Superior temporal gyrus (tissue), 1 donor: ENCODE measurements around the gene SART3.
"Not testable (repeated sequence)": the region's sequence is repeated elsewhere in the genome, so short reads cannot be mapped to it uniquely, and the experiment has no call there.

Source experiments
- DNase-seq: peaks from one replicate; pipeline ENCODE4 v3.0.0-alpha.2; 2016; ENCODE audit errors: extremely low spot score

The SART3 gene

GRCh38 chr12:108581311-108582227 is 20.6 kb upstream of the SART3 start:
- DNase-seq: no peak

- DNase-seq: no peak
These were observed 19.6 kb upstream of the SART3 start for GRCh38 chr12:108580531-108580930.

GRCh38 chr12:108578813-108579212 is 17.8 kb upstream of the SART3 start:
- no peak for DNase-seq

GRCh38 chr12:108578264-108578663 is 17.3 kb upstream of the SART3 start:
- DNase-seq: no peak

- DNase-seq: no peak
These were observed 16.5 kb upstream of the SART3 start for GRCh38 chr12:108577458-108577857.

- DNase-seq: no peak
These were observed 15.8 kb upstream of the SART3 start for GRCh38 chr12:108576660-108577234.

- no peak for DNase-seq
These were observed 14.4 kb upstream of the SART3 start for GRCh38 chr12:108575199-108575912.

GRCh38 chr12:108574276-108574675 is 13.3 kb upstream of the SART3 start:
- DNase-seq: not testable (repeated sequence)

- no peak for DNase-seq
These were observed 12.3 kb upstream of the SART3 start for GRCh38 chr12:108573317-108573716.

- DNase-seq: no peak
These were observed 11.3 kb upstream of the SART3 start for GRCh38 chr12:108572166-108572790.

GRCh38 chr12:108571609-108572165 is 10.7 kb upstream of the SART3 start:
- DNase-seq: no peak

- peak; percentile 69 for DNase-seq
These were observed 10.0 kb upstream of the SART3 start for GRCh38 chr12:108570743-108571608.

GRCh38 chr12:108568338-108569154 is 7.6 kb upstream of the SART3 start:
- DNase-seq: no peak

GRCh38 chr12:108567406-108568337 is 6.7 kb upstream of the SART3 start:
- DNase-seq: no peak

- no peak for DNase-seq
These were observed 5.5 kb upstream of the SART3 start for GRCh38 chr12:108566452-108566851.

GRCh38 chr12:108565976-108566375 is 5.0 kb upstream of the SART3 start:
- no peak for DNase-seq

GRCh38 chr12:108565146-108565545 is 4.2 kb upstream of the SART3 start:
- DNase-seq: no peak

- DNase-seq: no peak
These were observed 3.8 kb upstream of the SART3 start for GRCh38 chr12:108564724-108565123.

- no peak for DNase-seq
These were observed 2.8 kb upstream of the SART3 start for GRCh38 chr12:108563804-108564151.
